GM21381 (cell line): ENCODE data around the gene TRMT11.
"Not testable (repeated sequence)": the region's sequence is repeated elsewhere in the genome, so short reads cannot be mapped to it uniquely, and the experiment has no call there.

Experiments used
- ATAC-seq: cut with Tn5 transposase; IDR thresholded peaks from one replicate; pipeline ENCODE4 v1.9.1; 2021; ENCODE audit warnings: mild to moderate bottlenecking, moderate library complexity; ENCODE audit not compliant: unreplicated experiment

TRMT11 gene

GRCh38 chr6:126040826-126041225 lies 54.5 kb downstream of the TRMT11 start:
- no peak for ATAC-seq

- no peak for ATAC-seq
Observed at GRCh38 chr6:126041516-126041915, 55.2 kb downstream of the TRMT11 start.

- no peak for ATAC-seq
Observed at GRCh38 chr6:126042001-126042419, 55.7 kb downstream of the TRMT11 start.

GRCh38 chr6:126047648-126048047 lies 61.3 kb downstream of the TRMT11 start:
- ATAC-seq: no peak

- no peak for ATAC-seq
Observed at GRCh38 chr6:126048635-126049034, 62.3 kb downstream of the TRMT11 start.

GRCh38 chr6:126050795-126051194 lies 64.5 kb downstream of the TRMT11 start:
- ATAC-seq: no peak

- no peak for ATAC-seq
Observed at GRCh38 chr6:126051791-126052190, 65.5 kb downstream of the TRMT11 start.

GRCh38 chr6:126052485-126052884 lies 66.1 kb downstream of the TRMT11 start:
- ATAC-seq: no peak

GRCh38 chr6:126054258-126054702 lies 67.9 kb downstream of the TRMT11 start:
- no peak for ATAC-seq

GRCh38 chr6:126054802-126055201 lies 68.5 kb downstream of the TRMT11 start:
- ATAC-seq: no peak

GRCh38 chr6:126055449-126055848 lies 69.1 kb downstream of the TRMT11 start:
- no peak for ATAC-seq

- no peak for ATAC-seq
Observed at GRCh38 chr6:126056355-126057004, 70.1 kb downstream of the TRMT11 start.

GRCh38 chr6:126058085-126058484 lies 71.7 kb downstream of the TRMT11 start:
- ATAC-seq: not testable (repeated sequence)

GRCh38 chr6:126060400-126060799 lies 74.1 kb downstream of the TRMT11 start:
- ATAC-seq: no peak

- peak; percentile 58 for ATAC-seq
Observed at GRCh38 chr6:126063512-126064146, 77.3 kb downstream of the TRMT11 start.

- no peak for ATAC-seq
Observed at GRCh38 chr6:126064257-126064747, 78.0 kb downstream of the TRMT11 start.

- no peak for ATAC-seq
Observed at GRCh38 chr6:126064748-126065401, 78.5 kb downstream of the TRMT11 start.

GRCh38 chr6:126066053-126067048 lies 80.0 kb downstream of the TRMT11 start:
- no peak for ATAC-seq

- ATAC-seq: no peak
Observed at GRCh38 chr6:126067073-126067472, 80.7 kb downstream of the TRMT11 start.

GRCh38 chr6:126069449-126069848 lies 83.1 kb downstream of the TRMT11 start:
- no peak for ATAC-seq
